ENCODE data around the gene CCDC88C.

CCDC88C gene

DNA sequence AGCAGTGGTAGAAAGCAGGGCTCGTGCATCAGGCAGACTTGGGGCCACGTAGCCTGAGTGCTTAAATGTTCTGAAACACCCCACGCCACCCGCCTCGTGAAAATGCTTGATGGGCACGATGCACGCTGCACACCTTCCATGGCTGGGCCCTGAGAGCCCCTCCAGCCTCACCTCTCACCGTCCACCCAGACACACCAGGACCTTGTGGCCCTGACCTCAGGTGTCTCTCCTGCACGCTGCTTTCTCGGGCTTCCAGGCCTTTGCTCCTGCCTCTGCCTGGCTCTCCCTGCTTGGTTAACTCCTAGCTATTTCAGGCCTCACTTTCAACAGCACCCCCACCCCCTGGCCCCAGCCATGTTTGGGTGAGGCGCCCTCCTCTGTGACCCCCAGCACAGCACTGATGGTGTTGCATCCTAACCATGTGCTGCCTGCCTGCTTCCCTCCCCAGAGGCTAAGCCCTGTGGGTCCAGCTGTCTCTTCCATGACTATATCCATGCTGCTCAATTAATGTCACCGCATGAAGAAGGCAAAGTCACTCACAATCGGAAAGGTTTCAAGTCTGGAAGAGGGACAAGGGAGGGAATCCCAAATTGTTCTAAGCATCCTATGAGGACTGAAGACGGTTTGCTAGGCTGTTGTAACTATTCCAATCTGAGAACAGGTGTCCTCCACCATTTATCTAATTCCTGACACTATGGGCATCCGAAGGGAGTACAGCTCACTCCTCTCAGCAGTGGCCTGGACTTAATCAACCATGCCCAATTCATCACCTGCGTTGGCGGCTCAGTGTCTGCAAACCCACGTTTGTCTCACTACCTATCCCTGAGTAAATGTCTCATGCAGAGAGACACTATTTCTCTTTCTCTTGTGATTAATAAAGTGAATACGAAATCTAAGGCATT is 82.2 kb downstream of the CCDC88C start:
- Histone ChIP-seq H3K9ac (ENCODE audit: low read length) (no peak overlapping the region), H3K14ac (ENCODE audit: low read length) (no peak overlapping the region), H3K79me1 (ENCODE audit: low read length) (no peaks in the 10 kb centered on the region), H3K27ac (ENCODE audit: low read depth, low read length) (no peak overlapping the region), H4K91ac (ENCODE audit: low read depth, low read length) (no peak overlapping the region), H2BK12ac (ENCODE audit: low read length) (no peak overlapping the region), H2BK5ac (ENCODE audit: low read depth, low read length, poor library complexity) (no peak overlapping the region), H3K4ac (ENCODE audit: low read depth, low read length) (no peak overlapping the region), H4K8ac (ENCODE audit: low read depth, low read length) (no peak overlapping the region), H2AK5ac (ENCODE audit: low read length) (no peak overlapping the region), H2BK120ac (ENCODE audit: insufficient read depth, low read length, poor library complexity) (no peak overlapping the region), H3K4me2 (ENCODE audit: low read length) (no peak overlapping the region), H3K4me1 (ENCODE audit: control insufficient read depth in 1 of 2, insufficient read depth in 2 of 2, low read length in 2 of 2) (peaks cover 3 to 6% of the 10 kb centered on the region in 2 experiments), H3K27me3 (ENCODE audit: insufficient read depth, low read length) (no peaks in the 10 kb centered on the region), H3K9me3 (ENCODE audit: insufficient read depth, low read depth, low read length) (no peaks in the 10 kb centered on the region), H3K79me2 (ENCODE audit: control insufficient read depth, insufficient read depth, low read length, poor library complexity) (no peaks in the 10 kb centered on the region), H3K23ac (ENCODE audit: low read length) (no peak overlapping the region), H3K4me3 (ENCODE audit: low read depth, low read length) (no peak overlapping the region), H2AFZ (ENCODE audit: insufficient read depth, low read length, poor library complexity) (no peak overlapping the region), H4K12ac (ENCODE audit: low read depth, low read length) (no peak overlapping the region), H3K36me3 (ENCODE audit: control insufficient read depth in 1 of 2, insufficient read depth in 2 of 2, low read length in 2 of 2) (no peaks in the 10 kb centered on the region), H3K18ac (ENCODE audit: low read length) (no peak overlapping the region)
- no CpG with 5 or more reads among the region's 19 CpGs for WGBS (ENCODE audit: extremely low coverage, insufficient coverage, insufficient read length)
- DNase-seq: no peak

DNA sequence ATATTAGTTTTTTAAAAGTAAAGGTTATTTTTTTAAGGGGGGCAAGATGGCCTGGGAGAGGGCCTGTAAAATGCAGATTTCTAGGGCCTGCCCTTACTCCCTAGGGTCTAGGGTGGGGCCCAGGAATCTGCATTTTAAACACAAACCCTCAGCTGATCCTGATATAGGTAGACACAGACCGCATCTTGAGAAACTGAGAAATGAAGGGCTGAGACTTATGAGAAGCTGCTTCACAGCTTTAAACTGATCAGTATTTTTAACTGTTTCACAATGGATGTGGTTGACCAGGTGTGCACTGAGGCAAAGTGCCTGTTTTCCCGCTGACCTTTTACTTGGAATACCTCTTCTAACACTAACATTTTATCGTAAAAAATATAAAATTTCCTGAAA is 84.0 kb downstream of the CCDC88C start:
- Histone ChIP-seq H3K4me1 (ENCODE audit: control insufficient read depth in 1 of 2, insufficient read depth in 2 of 2, low read length in 2 of 2) (peaks cover 3 to 6% of the 10 kb centered on the region in 2 experiments), H3K23ac (ENCODE audit: low read length) (no peak overlapping the region), H3K9ac (ENCODE audit: low read length) (no peak overlapping the region), H3K18ac (ENCODE audit: low read length) (no peak overlapping the region), H3K27ac (ENCODE audit: low read depth, low read length) (no peak overlapping the region), H3K79me2 (ENCODE audit: control insufficient read depth, insufficient read depth, low read length, poor library complexity) (no peaks in the 10 kb centered on the region), H3K9me3 (ENCODE audit: insufficient read depth, low read depth, low read length) (no peaks in the 10 kb centered on the region), H4K91ac (ENCODE audit: low read depth, low read length) (no peak overlapping the region), H4K12ac (ENCODE audit: low read depth, low read length) (no peak overlapping the region), H4K8ac (ENCODE audit: low read depth, low read length) (no peak overlapping the region), H2AK5ac (ENCODE audit: low read length) (no peak overlapping the region), H3K4me3 (ENCODE audit: low read depth, low read length) (no peak overlapping the region), H2BK120ac (ENCODE audit: insufficient read depth, low read length, poor library complexity) (no peak overlapping the region), H3K4me2 (ENCODE audit: low read length) (no peak overlapping the region), H3K79me1 (ENCODE audit: low read length) (no peaks in the 10 kb centered on the region), H2AFZ (ENCODE audit: insufficient read depth, low read length, poor library complexity) (no peak overlapping the region), H2BK12ac (ENCODE audit: low read length) (no peak overlapping the region), H3K27me3 (ENCODE audit: insufficient read depth, low read length) (no peaks in the 10 kb centered on the region), H2BK5ac (ENCODE audit: low read depth, low read length, poor library complexity) (no peak overlapping the region), H3K14ac (ENCODE audit: low read length) (no peak overlapping the region), H3K4ac (ENCODE audit: low read depth, low read length) (no peak overlapping the region), H3K36me3 (ENCODE audit: control insufficient read depth in 1 of 2, insufficient read depth in 2 of 2, low read length in 2 of 2) (no peaks in the 10 kb centered on the region)
- no peak for DNase-seq
- 100% methylated on average over 1 of the region's 3 CpGs for WGBS (ENCODE audit: extremely low coverage, insufficient coverage, insufficient read length)

- H2BK5ac ChIP-seq (ENCODE audit: low read depth, low read length, poor library complexity): no peak overlapping the region
- WGBS (ENCODE audit: extremely low coverage, insufficient coverage, insufficient read length): no CpG with 5 or more reads among the region's 17 CpGs
- H2BK120ac ChIP-seq (ENCODE audit: insufficient read depth, low read length, poor library complexity): no peak overlapping the region
- H3K9me3 ChIP-seq (ENCODE audit: insufficient read depth, low read depth, low read length): no peaks in the 10 kb centered on the region
- H2AK5ac ChIP-seq (ENCODE audit: low read length): no peak overlapping the region
- H3K4me2 ChIP-seq (ENCODE audit: low read length): no peak overlapping the region
- no peak overlapping the region for H3K14ac ChIP-seq (ENCODE audit: low read length)
- H3K27me3 ChIP-seq (ENCODE audit: insufficient read depth, low read length): no peaks in the 10 kb centered on the region
- no peaks in the 10 kb centered on the region for H3K79me2 ChIP-seq (ENCODE audit: control insufficient read depth, insufficient read depth, low read length, poor library complexity)
- H4K12ac ChIP-seq (ENCODE audit: low read depth, low read length): no peak overlapping the region
- no peak overlapping the region for H3K4me3 ChIP-seq (ENCODE audit: low read depth, low read length)
- no peaks in the 10 kb centered on the region for H3K36me3 ChIP-seq (ENCODE audit: control insufficient read depth in 1 of 2, insufficient read depth in 2 of 2, low read length in 2 of 2)
- no peak overlapping the region for H3K9ac ChIP-seq (ENCODE audit: low read length)
- no peak overlapping the region for H3K23ac ChIP-seq (ENCODE audit: low read length)
- H2BK12ac ChIP-seq (ENCODE audit: low read length): no peak overlapping the region
- H3K27ac ChIP-seq (ENCODE audit: low read depth, low read length): no peak overlapping the region
- no peaks in the 10 kb centered on the region for H3K79me1 ChIP-seq (ENCODE audit: low read length)
- no peak overlapping the region for H3K18ac ChIP-seq (ENCODE audit: low read length)
- DNase-seq: no peak
- H4K8ac ChIP-seq (ENCODE audit: low read depth, low read length): no peak overlapping the region
- H3K4me1 ChIP-seq (ENCODE audit: control insufficient read depth in 1 of 2, insufficient read depth in 2 of 2, low read length in 2 of 2): peaks cover 3 to 6% of the 10 kb centered on the region in 2 experiments
- H3K4ac ChIP-seq (ENCODE audit: low read depth, low read length): no peak overlapping the region
- H2AFZ ChIP-seq (ENCODE audit: insufficient read depth, low read length, poor library complexity): no peak overlapping the region
- no peak overlapping the region for H4K91ac ChIP-seq (ENCODE audit: low read depth, low read length)
Observed at GRCh38 chr14:91332986-91333649, 84.5 kb downstream of the CCDC88C start.

DNA sequence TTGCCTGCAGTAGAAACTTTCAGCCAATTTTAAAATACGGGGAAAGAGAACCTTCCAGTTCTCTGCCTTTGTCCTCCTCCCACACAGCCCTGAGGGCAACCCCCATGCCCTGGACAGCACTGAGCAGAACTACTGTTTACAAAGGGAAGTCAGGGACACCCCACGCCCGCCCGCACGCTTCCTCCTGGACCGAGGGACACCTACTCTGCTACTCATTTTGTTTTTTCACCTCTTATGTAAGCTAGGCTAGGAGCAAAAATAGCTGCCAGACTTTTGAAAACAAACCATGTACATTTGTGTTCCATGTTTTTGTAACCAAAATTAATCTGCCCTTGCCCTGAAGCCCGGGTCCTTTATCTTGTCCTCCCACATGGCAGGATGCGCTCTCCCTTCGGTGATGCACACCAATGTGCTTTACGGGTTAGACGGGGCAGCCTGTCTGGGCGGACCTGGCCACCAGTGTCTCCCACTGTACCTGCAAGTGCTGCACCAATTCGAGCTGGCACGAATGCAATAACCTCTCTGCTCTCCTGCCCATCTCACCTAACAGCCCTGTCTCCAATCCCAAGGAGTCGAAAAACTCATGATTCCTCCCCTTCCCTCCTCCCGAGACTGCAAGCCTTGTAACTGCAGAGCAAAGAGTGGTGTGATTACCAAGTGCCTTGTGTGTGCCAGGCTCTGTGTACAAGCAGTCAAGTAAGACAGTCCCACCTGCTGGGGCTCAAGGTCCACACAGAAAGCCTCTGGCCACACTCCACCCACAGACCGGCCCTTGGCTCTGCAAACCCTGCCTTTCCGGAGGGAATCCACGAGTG is 85.2 kb downstream of the CCDC88C start:
- Histone ChIP-seq H2AK5ac (ENCODE audit: low read length) (no peak overlapping the region), H3K36me3 (ENCODE audit: control insufficient read depth in 1 of 2, insufficient read depth in 2 of 2, low read length in 2 of 2) (no peaks in the 10 kb centered on the region), H3K9me3 (ENCODE audit: insufficient read depth, low read depth, low read length) (no peaks in the 10 kb centered on the region), H4K12ac (ENCODE audit: low read depth, low read length) (no peak overlapping the region), H3K4me1 (ENCODE audit: control insufficient read depth in 1 of 2, insufficient read depth in 2 of 2, low read length in 2 of 2) (peaks cover 3 to 6% of the 10 kb centered on the region in 2 experiments), H3K23ac (ENCODE audit: low read length) (no peak overlapping the region), H3K79me1 (ENCODE audit: low read length) (no peaks in the 10 kb centered on the region), H4K91ac (ENCODE audit: low read depth, low read length) (no peak overlapping the region), H2BK5ac (ENCODE audit: low read depth, low read length, poor library complexity) (no peak overlapping the region), H2AFZ (ENCODE audit: insufficient read depth, low read length, poor library complexity) (no peak overlapping the region), H3K4me2 (ENCODE audit: low read length) (no peak overlapping the region), H3K4me3 (ENCODE audit: low read depth, low read length) (no peak overlapping the region), H2BK12ac (ENCODE audit: low read length) (no peak overlapping the region), H3K9ac (ENCODE audit: low read length) (no peak overlapping the region), H3K79me2 (ENCODE audit: control insufficient read depth, insufficient read depth, low read length, poor library complexity) (no peaks in the 10 kb centered on the region), H4K8ac (ENCODE audit: low read depth, low read length) (no peak overlapping the region), H3K27ac (ENCODE audit: low read depth, low read length) (no peak overlapping the region), H3K18ac (ENCODE audit: low read length) (no peak overlapping the region), H2BK120ac (ENCODE audit: insufficient read depth, low read length, poor library complexity) (no peak overlapping the region), H3K27me3 (ENCODE audit: insufficient read depth, low read length) (no peaks in the 10 kb centered on the region), H3K4ac (ENCODE audit: low read depth, low read length) (no peak overlapping the region), H3K14ac (ENCODE audit: low read length) (no peak overlapping the region)
- DNase-seq: peak; percentile 43 to 62
- no CpG with 5 or more reads among the region's 19 CpGs for WGBS (ENCODE audit: extremely low coverage, insufficient coverage, insufficient read length)

Measured in trophoblast cell (in vitro differentiated cells and primary cell).